ENCODE measurements around the gene ACTA1.

- TF ChIP-seq EZH2phosphoT487 (IDR thresholded peaks at IDR 0.05; ENCODE audit: low read depth, severe bottlenecking, unreplicated experiment) (no peak), EZH2 (IDR thresholded peaks at IDR 0.05; ENCODE audit: borderline replicate concordance) (no peak), CTCF (IDR thresholded peaks at IDR 0.05; ENCODE audit: poor library complexity) (no peak)
Observed at GRCh38 chr1:229448354-229448753, 14.5 kb upstream of the ACTA1 start.

Measured in hepatocyte (in vitro differentiated cells).